ENCODE results near the gene SMURF2. TPM values are rescaled to one million over a fixed set of nuclear protein-coding genes. Genes with fewer than 3 reads are reported as not detected.

SMURF2 gene
- total RNA-seq, 1 experiment from 2014 or later = 57.6 TPM

DNA sequence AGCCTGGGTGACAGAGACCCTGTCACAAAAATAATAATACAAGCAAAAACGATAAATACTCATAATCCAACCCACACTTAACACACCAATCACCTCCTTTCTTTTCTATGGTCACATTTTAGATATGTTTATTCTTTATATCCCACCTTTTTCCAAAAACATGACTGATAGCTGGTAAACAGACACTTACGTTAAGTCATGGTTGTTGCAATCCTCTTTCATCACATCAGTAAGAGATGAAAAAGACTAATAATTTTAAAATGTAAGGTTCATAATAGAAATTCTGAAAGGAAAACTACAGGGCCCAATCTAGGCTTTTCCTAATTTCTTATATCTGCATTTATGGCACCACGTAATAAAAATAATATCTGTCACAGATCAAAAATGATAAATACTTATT, 10.2 kb downstream of the SMURF2 start:
- DNase-seq = no peak
- Histone ChIP-seq H3F3A (ENCODE audit: insufficient read depth, low read depth) (peaks cover 51% of the 10 kb centered on the region), H3K4me1 (replicated peaks; ENCODE audit: insufficient read depth) (peaks cover 40% of the 10 kb centered on the region), H3K9me3 (ENCODE audit: insufficient read depth, low read depth) (no peaks in the 10 kb centered on the region), H2AFZ (no peak overlapping the region), H3K4me2 (no peak overlapping the region), H3K4me3 (no peak overlapping the region), H3K27ac (peak overlapping the region; percentile 68), H3K79me2 (ENCODE audit: low read depth) (peaks cover 98% of the 10 kb centered on the region), H3K36me3 (ENCODE audit: low read depth) (peaks cover 24% of the 10 kb centered on the region), H3K27me3 (ENCODE audit: insufficient read depth, low read depth) (no peaks in the 10 kb centered on the region), H4K20me1 (ENCODE audit: insufficient read depth) (0 out of 2 replicates have a peak, but pooled peaks cover 14% of the 10 kb centered on the region), H3K9me2 (ENCODE audit: insufficient read depth) (no peaks in the 10 kb centered on the region)
- BruUV-seq (replicated peaks) = no TSS peak
- intact Hi-C loops (cut with micrococcal nuclease; ENCODE audit: unreplicated experiment) = no loop called here
- no peak for TF ChIP-seq EZH2 (IDR thresholded peaks at IDR 0.05; ENCODE audit: low read depth)
- TF ChIP-seq, protein P1, sequence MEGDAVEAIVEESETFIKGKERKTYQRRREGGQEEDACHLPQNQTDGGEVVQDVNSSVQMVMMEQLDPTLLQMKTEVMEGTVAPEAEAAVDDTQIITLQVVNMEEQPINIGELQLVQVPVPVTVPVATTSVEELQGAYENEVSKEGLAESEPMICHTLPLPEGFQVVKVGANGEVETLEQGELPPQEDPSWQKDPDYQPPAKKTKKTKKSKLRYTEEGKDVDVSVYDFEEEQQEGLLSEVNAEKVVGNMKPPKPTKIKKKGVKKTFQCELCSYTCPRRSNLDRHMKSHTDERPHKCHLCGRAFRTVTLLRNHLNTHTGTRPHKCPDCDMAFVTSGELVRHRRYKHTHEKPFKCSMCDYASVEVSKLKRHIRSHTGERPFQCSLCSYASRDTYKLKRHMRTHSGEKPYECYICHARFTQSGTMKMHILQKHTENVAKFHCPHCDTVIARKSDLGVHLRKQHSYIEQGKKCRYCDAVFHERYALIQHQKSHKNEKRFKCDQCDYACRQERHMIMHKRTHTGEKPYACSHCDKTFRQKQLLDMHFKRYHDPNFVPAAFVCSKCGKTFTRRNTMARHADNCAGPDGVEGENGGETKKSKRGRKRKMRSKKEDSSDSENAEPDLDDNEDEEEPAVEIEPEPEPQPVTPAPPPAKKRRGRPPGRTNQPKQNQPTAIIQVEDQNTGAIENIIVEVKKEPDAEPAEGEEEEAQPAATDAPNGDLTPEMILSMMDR (conservative IDR thresholded peaks at IDR 0.05) = no peak
- ChIA-PET CTCF (no interaction called here), POLR2A (ENCODE audit: unreplicated experiment) (interaction anchor here (0.5 kb wide), 1 partner anchor 29 kb away, joined by 4 read pairs; no protein-coding TSS in a partner anchor)

DNA sequence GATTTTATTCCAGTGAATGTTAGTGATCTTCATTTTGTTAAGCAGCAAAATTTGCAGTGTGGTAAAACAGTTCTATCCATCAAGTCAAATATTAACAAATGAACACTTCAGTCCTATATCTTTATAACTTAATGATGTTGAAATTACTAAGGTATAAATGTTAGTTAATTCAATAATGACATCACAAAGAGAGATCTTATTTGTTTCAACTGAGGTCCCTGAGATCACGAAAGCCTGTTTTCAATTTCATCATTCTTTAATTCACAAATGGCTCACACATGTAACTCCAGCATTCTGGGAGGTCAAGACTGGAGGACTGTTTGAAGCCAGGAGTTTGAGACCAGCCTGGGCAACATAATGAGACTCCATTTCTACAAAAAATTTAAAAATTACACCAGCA, 13.9 kb downstream of the SMURF2 start:
- CTCF ChIA-PET = interaction anchor here (0.5 kb wide), 1 partner anchor 343 kb away, joined by 3 read pairs; no protein-coding TSS in a partner anchor
- intact Hi-C loops (cut with micrococcal nuclease; ENCODE audit: unreplicated experiment) = loop anchor here (5.0 kb wide), 1 partner anchor 226 kb away; no protein-coding TSS in a partner anchor
- 0 out of 2 replicates have a peak overlapping the region, but pooled peaks have one; percentile 12 for H3K27ac ChIP-seq

DNA sequence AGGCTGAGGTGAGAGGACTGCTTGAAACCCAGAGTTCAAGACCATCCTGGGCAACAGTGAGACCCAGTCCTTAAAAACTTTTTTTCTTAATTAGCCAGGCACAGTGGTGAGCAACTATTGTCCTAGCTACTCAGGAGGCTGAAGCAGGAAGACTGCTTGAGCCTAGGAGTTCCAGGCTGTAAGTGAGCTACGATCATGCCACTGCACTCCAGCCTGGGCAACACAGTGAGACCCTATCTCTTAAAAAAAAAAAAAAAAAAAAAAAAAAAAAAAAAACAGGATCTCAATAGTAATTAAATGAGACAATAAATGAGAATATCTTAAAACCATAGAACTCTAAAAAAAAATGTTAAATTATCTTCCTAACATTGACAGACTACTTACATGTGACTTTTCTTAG, 14.3 kb downstream of the SMURF2 start:
- no peak overlapping the region for H3K4me3 ChIP-seq
- ChIA-PET CTCF (interaction anchor here (0.5 kb wide), 1 partner anchor 342 kb away, joined by 3 read pairs; no protein-coding TSS in a partner anchor), POLR2A (ENCODE audit: unreplicated experiment) (no interaction called here)
- peaks cover 40% of the 10 kb centered on the region for H3F3A ChIP-seq (ENCODE audit: insufficient read depth, low read depth)
- BruUV-seq (replicated peaks) = no TSS peak
- H2AFZ ChIP-seq = no peak overlapping the region
- no peaks in the 10 kb centered on the region for H3K9me2 ChIP-seq (ENCODE audit: insufficient read depth)
- H3K27me3 ChIP-seq (ENCODE audit: insufficient read depth, low read depth) = no peaks in the 10 kb centered on the region
- H3K4me2 ChIP-seq = no peak overlapping the region
- peaks cover 27% of the 10 kb centered on the region for H3K36me3 ChIP-seq (ENCODE audit: low read depth)
- intact Hi-C loops (cut with micrococcal nuclease; ENCODE audit: unreplicated experiment) = loop anchor here (5.0 kb wide), 1 partner anchor 226 kb away; no protein-coding TSS in a partner anchor
- 0 out of 2 replicates have a peak, but pooled peaks cover 28% of the 10 kb centered on the region for H4K20me1 ChIP-seq (ENCODE audit: insufficient read depth)
- peaks cover 98% of the 10 kb centered on the region for H3K79me2 ChIP-seq (ENCODE audit: low read depth)
- no peak for TF ChIP-seq EZH2 (IDR thresholded peaks at IDR 0.05; ENCODE audit: low read depth)
- TF ChIP-seq, protein P1 (conservative IDR thresholded peaks at IDR 0.05) = no peak
- no peak for DNase-seq
- H3K9me3 ChIP-seq (ENCODE audit: insufficient read depth, low read depth) = no peaks in the 10 kb centered on the region
- peaks cover 23% of the 10 kb centered on the region for H3K4me1 ChIP-seq (replicated peaks; ENCODE audit: insufficient read depth)
- H3K27ac ChIP-seq = no peak overlapping the region

More for the DNA sequence above, 13.9 kb downstream of the SMURF2 start:
- H3K4me1 ChIP-seq (replicated peaks; ENCODE audit: insufficient read depth) = peaks cover 28% of the 10 kb centered on the region
- no peak overlapping the region for H2AFZ ChIP-seq
- H3K79me2 ChIP-seq (ENCODE audit: low read depth) = peaks cover 98% of the 10 kb centered on the region
- no peak overlapping the region for H3K4me3 ChIP-seq
- 0 out of 2 replicates have a peak, but pooled peaks cover 27% of the 10 kb centered on the region for H4K20me1 ChIP-seq (ENCODE audit: insufficient read depth)
- no peaks in the 10 kb centered on the region for H3K9me3 ChIP-seq (ENCODE audit: insufficient read depth, low read depth)
- no TSS peak for BruUV-seq (replicated peaks)
- TF ChIP-seq, protein P1 (conservative IDR thresholded peaks at IDR 0.05) = no peak
- no peak for TF ChIP-seq EZH2 (IDR thresholded peaks at IDR 0.05; ENCODE audit: low read depth)
- H3K9me2 ChIP-seq (ENCODE audit: insufficient read depth) = no peaks in the 10 kb centered on the region
- DNase-seq = no peak
- POLR2A ChIA-PET (ENCODE audit: unreplicated experiment) = no interaction called here
- H3K36me3 ChIP-seq (ENCODE audit: low read depth) = peaks cover 27% of the 10 kb centered on the region
- H3K4me2 ChIP-seq = no peak overlapping the region
- no peaks in the 10 kb centered on the region for H3K27me3 ChIP-seq (ENCODE audit: insufficient read depth, low read depth)
- H3F3A ChIP-seq (ENCODE audit: insufficient read depth, low read depth) = peaks cover 41% of the 10 kb centered on the region

All from PC-9 (cell line).